GM12874 (cell line): ENCODE measurements around the gene TCERG1L.

Experiments used
- TF ChIP-seq, protein P1 (sequence below): IDR thresholded peaks from 2 replicates; pipeline ENCODE4 v1.5.1; 2011; ENCODE audit warnings: low read depth, mild to moderate bottlenecking, control low read depth, low read length, moderate library complexity; ENCODE audit not compliant: insufficient read depth

Gene TCERG1L

GRCh38 chr10:131128731-131129130 lies 182.8 kb downstream of the TCERG1L start:
- TF ChIP-seq, protein P1, sequence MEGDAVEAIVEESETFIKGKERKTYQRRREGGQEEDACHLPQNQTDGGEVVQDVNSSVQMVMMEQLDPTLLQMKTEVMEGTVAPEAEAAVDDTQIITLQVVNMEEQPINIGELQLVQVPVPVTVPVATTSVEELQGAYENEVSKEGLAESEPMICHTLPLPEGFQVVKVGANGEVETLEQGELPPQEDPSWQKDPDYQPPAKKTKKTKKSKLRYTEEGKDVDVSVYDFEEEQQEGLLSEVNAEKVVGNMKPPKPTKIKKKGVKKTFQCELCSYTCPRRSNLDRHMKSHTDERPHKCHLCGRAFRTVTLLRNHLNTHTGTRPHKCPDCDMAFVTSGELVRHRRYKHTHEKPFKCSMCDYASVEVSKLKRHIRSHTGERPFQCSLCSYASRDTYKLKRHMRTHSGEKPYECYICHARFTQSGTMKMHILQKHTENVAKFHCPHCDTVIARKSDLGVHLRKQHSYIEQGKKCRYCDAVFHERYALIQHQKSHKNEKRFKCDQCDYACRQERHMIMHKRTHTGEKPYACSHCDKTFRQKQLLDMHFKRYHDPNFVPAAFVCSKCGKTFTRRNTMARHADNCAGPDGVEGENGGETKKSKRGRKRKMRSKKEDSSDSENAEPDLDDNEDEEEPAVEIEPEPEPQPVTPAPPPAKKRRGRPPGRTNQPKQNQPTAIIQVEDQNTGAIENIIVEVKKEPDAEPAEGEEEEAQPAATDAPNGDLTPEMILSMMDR = no peak

DNA sequence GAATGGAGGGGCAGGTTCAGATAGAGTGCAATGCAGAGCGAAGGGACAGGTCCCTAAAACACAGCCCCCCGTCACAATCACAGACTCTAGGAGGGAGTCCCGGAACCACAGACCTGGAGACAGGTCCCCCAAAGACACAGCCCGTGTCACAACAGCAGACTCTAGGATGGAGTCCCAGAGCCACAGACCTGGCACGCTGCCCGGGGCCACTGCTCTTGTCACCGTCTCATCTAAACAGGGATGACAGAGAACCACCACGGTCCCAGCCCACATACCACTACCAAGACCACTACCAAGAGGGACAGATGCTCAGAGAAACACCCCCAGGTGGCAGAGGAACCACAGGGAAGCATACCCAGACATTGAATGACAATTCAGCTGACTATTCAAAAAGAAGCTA lies 183.9 kb downstream of the TCERG1L start:
- TF ChIP-seq, protein P1 = no peak

DNA sequence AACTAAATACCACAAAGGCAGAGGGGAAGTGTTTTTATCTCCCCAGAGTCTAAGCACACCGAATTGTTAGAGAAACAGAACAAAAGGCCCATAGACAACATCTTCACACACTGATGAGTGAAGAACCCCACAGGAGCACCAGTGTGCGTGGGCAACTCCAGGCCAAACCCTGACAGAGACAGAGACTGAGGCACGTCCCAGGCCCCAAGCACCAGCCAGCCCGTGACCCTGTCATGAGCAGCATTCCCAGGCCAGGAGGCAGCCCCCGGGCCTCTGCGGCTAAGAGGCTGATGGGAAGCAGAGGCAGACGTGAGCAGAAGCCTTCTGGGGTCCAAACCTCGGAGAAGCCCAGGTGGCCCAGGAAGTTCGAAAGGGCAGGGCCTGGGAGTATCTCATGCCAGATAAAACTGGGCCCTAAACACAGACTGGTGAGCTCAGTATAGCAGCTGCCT lies 184.4 kb downstream of the TCERG1L start:
- TF ChIP-seq, protein P1 = no peak

GRCh38 chr10:131126321-131127137 lies 185.0 kb downstream of the TCERG1L start:
- TF ChIP-seq, protein P1 = no peak

GRCh38 chr10:131125511-131126225 lies 185.9 kb downstream of the TCERG1L start:
- TF ChIP-seq, protein P1 = no peak

- TF ChIP-seq, protein P1 = no peak
These were observed 186.6 kb downstream of the TCERG1L start for GRCh38 chr10:131124945-131125344.

DNA sequence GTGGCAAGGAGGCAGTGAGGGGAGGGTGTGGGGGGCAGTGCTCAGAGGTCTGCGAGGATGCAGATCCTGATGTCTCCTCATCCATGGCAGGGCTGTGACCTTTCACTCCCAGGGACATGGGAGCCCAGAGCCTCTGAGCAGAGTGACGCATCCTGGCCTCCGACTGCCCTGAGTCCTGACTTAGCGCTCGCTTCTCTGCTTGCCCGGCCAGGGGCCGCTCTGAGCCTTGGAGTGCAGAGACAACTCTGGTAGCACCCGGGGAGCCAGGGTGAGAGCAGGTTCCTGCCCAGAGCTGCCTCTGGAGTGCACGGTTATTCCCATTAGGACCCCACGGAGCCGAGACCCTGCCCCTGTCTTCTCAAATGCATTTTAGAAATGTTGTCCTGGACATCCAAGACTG lies 188.0 kb downstream of the TCERG1L start:
- TF ChIP-seq, protein P1 = no peak
